ENCODE data around the gene DYDC2.

DNA sequence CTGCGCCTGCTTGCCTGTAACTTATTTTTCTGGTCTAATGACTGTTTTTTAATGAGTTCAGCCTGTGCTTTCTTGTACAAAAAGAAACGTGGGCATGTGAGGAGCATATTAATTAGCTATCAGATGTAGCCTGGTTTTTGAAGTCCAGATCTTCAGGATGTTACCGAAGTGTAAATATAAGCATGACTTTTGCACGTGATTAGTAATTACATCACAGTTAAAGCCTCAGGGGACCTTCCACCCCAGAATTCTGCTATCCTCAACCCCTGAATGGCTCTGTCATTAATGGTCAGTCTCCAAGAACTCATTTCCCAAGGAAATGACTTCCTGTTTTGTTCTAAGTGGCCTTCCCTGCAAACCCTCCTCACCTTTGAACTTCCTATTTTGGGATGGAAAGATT, 49.6 kb downstream of the DYDC2 start:
- TF ChIP-seq, protein P1, sequence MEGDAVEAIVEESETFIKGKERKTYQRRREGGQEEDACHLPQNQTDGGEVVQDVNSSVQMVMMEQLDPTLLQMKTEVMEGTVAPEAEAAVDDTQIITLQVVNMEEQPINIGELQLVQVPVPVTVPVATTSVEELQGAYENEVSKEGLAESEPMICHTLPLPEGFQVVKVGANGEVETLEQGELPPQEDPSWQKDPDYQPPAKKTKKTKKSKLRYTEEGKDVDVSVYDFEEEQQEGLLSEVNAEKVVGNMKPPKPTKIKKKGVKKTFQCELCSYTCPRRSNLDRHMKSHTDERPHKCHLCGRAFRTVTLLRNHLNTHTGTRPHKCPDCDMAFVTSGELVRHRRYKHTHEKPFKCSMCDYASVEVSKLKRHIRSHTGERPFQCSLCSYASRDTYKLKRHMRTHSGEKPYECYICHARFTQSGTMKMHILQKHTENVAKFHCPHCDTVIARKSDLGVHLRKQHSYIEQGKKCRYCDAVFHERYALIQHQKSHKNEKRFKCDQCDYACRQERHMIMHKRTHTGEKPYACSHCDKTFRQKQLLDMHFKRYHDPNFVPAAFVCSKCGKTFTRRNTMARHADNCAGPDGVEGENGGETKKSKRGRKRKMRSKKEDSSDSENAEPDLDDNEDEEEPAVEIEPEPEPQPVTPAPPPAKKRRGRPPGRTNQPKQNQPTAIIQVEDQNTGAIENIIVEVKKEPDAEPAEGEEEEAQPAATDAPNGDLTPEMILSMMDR (IDR thresholded peaks at IDR 0.05): no peak
- TF ChIP-seq ESRRA (CRISPR knock-in tag; IDR thresholded peaks at IDR 0.05; ENCODE audit: borderline replicate concordance) (no peak), TP53 (CRISPR knock-in tag; IDR thresholded peaks at IDR 0.05) (no peak), IRF2 (CRISPR knock-in tag; IDR thresholded peaks at IDR 0.05; ENCODE audit: borderline replicate concordance, low read depth) (no peak)
- TF ChIP-seq, protein P2, sequence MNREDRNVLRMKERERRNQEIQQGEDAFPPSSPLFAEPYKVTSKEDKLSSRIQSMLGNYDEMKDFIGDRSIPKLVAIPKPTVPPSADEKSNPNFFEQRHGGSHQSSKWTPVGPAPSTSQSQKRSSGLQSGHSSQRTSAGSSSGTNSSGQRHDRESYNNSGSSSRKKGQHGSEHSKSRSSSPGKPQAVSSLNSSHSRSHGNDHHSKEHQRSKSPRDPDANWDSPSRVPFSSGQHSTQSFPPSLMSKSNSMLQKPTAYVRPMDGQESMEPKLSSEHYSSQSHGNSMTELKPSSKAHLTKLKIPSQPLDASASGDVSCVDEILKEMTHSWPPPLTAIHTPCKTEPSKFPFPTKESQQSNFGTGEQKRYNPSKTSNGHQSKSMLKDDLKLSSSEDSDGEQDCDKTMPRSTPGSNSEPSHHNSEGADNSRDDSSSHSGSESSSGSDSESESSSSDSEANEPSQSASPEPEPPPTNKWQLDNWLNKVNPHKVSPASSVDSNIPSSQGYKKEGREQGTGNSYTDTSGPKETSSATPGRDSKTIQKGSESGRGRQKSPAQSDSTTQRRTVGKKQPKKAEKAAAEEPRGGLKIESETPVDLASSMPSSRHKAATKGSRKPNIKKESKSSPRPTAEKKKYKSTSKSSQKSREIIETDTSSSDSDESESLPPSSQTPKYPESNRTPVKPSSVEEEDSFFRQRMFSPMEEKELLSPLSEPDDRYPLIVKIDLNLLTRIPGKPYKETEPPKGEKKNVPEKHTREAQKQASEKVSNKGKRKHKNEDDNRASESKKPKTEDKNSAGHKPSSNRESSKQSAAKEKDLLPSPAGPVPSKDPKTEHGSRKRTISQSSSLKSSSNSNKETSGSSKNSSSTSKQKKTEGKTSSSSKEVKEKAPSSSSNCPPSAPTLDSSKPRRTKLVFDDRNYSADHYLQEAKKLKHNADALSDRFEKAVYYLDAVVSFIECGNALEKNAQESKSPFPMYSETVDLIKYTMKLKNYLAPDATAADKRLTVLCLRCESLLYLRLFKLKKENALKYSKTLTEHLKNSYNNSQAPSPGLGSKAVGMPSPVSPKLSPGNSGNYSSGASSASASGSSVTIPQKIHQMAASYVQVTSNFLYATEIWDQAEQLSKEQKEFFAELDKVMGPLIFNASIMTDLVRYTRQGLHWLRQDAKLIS (CRISPR knock-in tag; IDR thresholded peaks at IDR 0.05; ENCODE audit: borderline replicate concordance): no peak
- TF ChIP-seq, protein P3, sequence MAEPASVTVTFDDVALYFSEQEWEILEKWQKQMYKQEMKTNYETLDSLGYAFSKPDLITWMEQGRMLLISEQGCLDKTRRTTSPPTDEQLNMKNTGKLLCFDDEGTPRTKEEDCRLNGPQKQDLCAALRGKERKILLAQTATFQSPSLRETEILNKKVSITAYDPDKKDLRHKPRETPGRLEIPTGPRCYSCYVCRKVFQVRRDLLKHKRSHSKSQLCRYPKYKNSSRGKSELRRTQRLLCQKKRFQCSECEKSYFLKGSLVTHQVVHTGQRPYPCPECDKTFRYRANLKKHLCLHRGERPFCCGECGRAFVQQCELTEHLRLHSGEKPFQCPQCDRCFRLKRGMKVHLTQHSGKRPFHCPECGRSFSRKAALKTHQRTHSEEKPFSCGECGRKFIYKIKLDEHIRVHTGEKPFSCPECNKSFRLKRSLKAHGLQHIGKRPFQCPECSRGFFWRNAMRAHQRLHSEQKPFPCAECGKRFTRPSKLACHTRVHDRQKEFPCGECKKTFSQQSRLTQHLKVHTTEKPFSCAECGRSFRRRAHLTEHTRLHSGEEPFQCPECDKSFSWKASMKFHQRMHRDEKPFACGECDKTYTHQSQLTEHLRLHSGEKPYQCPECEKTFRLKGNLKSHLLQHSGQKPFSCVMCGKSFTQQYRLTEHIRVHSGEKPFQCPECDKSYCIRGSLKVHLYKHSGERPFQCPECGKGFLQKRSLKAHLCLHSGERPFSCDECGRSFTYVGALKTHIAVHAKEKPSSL (CRISPR knock-in tag; conservative IDR thresholded peaks at IDR 0.05): no peak
